Ectodermal cell (in vitro differentiated cells): ENCODE measurements around the gene PLSCR2.
"Not testable (repeated sequence)": the region's sequence is repeated elsewhere in the genome, so short reads cannot be mapped to it uniquely, and the experiment has no call there.

Experiments
- H3K27ac ChIP-seq: 2 replicates; pipeline ENCODE4 v1.7.0; 2013; ENCODE audit warnings: mild to moderate bottlenecking, low read depth, low read length; ENCODE audit not compliant: insufficient read depth, poor library complexity, severe bottlenecking
- H3K27me3 ChIP-seq: 2 replicates; pipeline ENCODE4 v1.7.0; 2013; ENCODE audit warnings: mild to moderate bottlenecking, low read length; ENCODE audit not compliant: insufficient read depth, control insufficient read depth, poor library complexity, severe bottlenecking
- H3K36me3 ChIP-seq: one replicate; pipeline ENCODE4 v1.7.0; 2013; ENCODE audit warnings: low read length; ENCODE audit not compliant: control insufficient read depth, insufficient read depth
- H3K4me1 ChIP-seq: one replicate; pipeline ENCODE4 v1.7.0; 2013; ENCODE audit warnings: low read length; ENCODE audit not compliant: control insufficient read depth, insufficient read depth
- H3K4me3 ChIP-seq: 2 replicates; pipeline ENCODE4 v1.7.0; 2013; ENCODE audit warnings: low read depth, low read length, control low read depth; ENCODE audit not compliant: insufficient read depth
- H3K9me3 ChIP-seq: 2 replicates; pipeline ENCODE4 v1.7.0; 2013; ENCODE audit warnings: mild to moderate bottlenecking, low read length, moderate library complexity; ENCODE audit not compliant: control insufficient read depth
- WGBS, 2 experiments: methylation state at CpG; one replicate each; pipeline ENCODE4 v1.1.7; 2013; ENCODE audit warnings: missing lambda C conversion rate in 2 of 2; 5-methylcytosine and 5-hydroxymethylcytosine counted together

Gene PLSCR2

GRCh38 chr3:146425341-146425740 is 44.0 kb downstream of the PLSCR2 start:
- Histone ChIP-seq H3K4me3 (no peak overlapping the region), H3K27me3 (no peaks in the 10 kb centered on the region), H3K27ac (no peak overlapping the region), H3K4me1 (no peaks in the 10 kb centered on the region), H3K36me3 (no peaks in the 10 kb centered on the region), H3K9me3 (no peaks in the 10 kb centered on the region)
- 91 to 97% methylated on average over 1 of the region's 1 CpG for WGBS, 2 experiments

DNA sequence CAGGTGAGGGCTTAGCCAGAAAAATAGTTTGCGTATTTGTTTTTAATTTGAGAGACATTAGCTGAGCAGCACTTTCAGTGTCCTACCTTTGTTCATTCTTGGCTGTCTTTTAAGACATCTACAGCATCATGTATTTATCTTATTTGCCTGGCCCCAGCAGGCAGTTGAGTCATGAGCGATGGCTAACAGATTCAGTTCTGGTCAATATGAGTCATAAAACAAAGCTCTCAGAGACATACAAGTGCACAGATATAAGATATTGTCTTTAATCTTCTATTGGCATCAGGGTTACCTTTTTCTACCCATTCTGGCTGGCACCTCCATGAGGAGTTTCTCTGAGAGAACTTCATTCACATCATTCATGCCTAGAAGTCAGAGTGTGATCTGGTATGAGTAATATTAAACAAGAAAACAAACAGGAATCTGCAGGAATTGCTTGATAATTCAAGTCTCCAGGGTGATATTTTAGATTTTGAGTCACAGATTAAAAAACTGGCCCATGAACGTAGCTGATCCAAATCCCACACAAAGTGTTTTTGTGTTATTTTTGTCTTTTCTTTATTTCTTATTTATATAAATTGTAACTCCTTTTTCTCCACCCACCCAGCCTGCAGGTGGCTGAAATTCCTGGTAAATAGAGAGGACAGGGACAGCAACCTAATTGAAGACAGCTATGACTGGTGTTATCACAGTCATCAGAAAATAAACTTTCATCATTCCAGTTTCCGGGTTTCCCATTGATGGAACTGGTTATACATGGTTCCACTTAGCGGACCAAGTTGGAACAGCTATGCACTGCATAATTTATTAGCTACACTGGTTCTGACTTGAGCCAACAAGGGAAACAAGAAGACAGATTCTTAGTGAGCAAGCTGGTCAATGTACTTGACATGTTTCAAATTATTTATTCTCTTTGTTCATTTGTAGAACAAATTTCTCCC is 47.3 kb downstream of the PLSCR2 start:
- no peak overlapping the region for H3K27ac ChIP-seq
- no peaks in the 10 kb centered on the region for H3K4me1 ChIP-seq

GRCh38 chr3:146416366-146416765 is 53.0 kb downstream of the PLSCR2 start:
- Histone ChIP-seq H3K4me1 (no peaks in the 10 kb centered on the region), H3K4me3 (no peak overlapping the region), H3K36me3 (no peaks in the 10 kb centered on the region), H3K27ac (no peak overlapping the region), H3K9me3 (no peaks in the 10 kb centered on the region), H3K27me3 (no peaks in the 10 kb centered on the region)
- WGBS, 2 experiments: 100% methylated on average over 1 of the region's 2 CpGs; no CpG with 5 or more reads in 1 of the 2 experiments

More for the DNA sequence above, 47.3 kb downstream of the PLSCR2 start:
- 95 to 96% methylated on average over 5 of the region's 5 CpGs for WGBS, 2 experiments
- H3K36me3 ChIP-seq: no peaks in the 10 kb centered on the region
- no peak overlapping the region for H3K4me3 ChIP-seq
- H3K27me3 ChIP-seq: no peaks in the 10 kb centered on the region
- no peaks in the 10 kb centered on the region for H3K9me3 ChIP-seq

GRCh38 chr3:146414010-146414409 is 55.4 kb downstream of the PLSCR2 start:
- no peaks in the 10 kb centered on the region for H3K27me3 ChIP-seq
- no peaks in the 10 kb centered on the region for H3K9me3 ChIP-seq
- 87 to 98% methylated on average over 1 of the region's 1 CpG for WGBS, 2 experiments
- H3K27ac ChIP-seq: no peak overlapping the region
- H3K36me3 ChIP-seq: no peaks in the 10 kb centered on the region
- no peak overlapping the region for H3K4me3 ChIP-seq
- H3K4me1 ChIP-seq: no peaks in the 10 kb centered on the region

- not testable (repeated sequence) for H3K27me3 ChIP-seq, H3K36me3 ChIP-seq, H3K9me3 ChIP-seq, H3K4me1 ChIP-seq, H3K4me3 ChIP-seq, H3K27ac ChIP-seq
- WGBS, 2 experiments: 95 to 96% methylated on average over 5 of the region's 5 CpGs
Measured at GRCh38 chr3:146412711-146413110, 56.6 kb downstream of the PLSCR2 start.

GRCh38 chr3:146407956-146408355 is 61.4 kb downstream of the PLSCR2 start:
- Histone ChIP-seq H3K27me3 (no peaks in the 10 kb centered on the region), H3K9me3 (no peaks in the 10 kb centered on the region), H3K27ac (no peak overlapping the region), H3K4me3 (no peak overlapping the region), H3K4me1 (no peaks in the 10 kb centered on the region), H3K36me3 (no peaks in the 10 kb centered on the region)
- WGBS, 2 experiments: 93 to 94% methylated on average over 7 of the region's 7 CpGs

DNA sequence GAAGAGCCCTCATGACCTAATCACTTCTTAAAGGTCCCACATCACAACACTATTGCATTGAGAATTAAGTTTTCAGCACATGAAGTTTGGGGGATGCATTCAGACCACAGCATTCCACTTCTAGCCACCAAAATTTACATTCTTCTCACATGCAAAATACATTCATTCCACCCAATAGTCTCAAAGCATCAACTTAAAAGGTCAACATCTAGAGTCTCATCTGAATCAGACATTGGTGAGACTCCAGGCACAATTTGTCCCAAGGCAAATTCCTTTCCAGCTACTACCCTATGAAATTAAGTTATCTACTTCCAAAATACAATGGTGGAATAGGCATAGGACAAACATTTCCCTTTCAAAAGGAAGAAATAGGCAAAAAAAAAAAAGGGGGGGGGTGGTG is 64.9 kb downstream of the PLSCR2 start:
- Histone ChIP-seq H3K9me3 (no peaks in the 10 kb centered on the region), H3K27me3 (no peaks in the 10 kb centered on the region), H3K4me1 (no peaks in the 10 kb centered on the region), H3K27ac (no peak overlapping the region), H3K4me3 (no peak overlapping the region), H3K36me3 (no peaks in the 10 kb centered on the region)

GRCh38 chr3:146403792-146404191 is 65.6 kb downstream of the PLSCR2 start:
- Histone ChIP-seq H3K36me3 (no peaks in the 10 kb centered on the region), H3K27ac (no peak overlapping the region), H3K9me3 (no peaks in the 10 kb centered on the region), H3K4me3 (no peak overlapping the region), H3K27me3 (no peaks in the 10 kb centered on the region), H3K4me1 (no peaks in the 10 kb centered on the region)
- 95 to 99% methylated on average over 3 of the region's 3 CpGs for WGBS, 2 experiments

DNA sequence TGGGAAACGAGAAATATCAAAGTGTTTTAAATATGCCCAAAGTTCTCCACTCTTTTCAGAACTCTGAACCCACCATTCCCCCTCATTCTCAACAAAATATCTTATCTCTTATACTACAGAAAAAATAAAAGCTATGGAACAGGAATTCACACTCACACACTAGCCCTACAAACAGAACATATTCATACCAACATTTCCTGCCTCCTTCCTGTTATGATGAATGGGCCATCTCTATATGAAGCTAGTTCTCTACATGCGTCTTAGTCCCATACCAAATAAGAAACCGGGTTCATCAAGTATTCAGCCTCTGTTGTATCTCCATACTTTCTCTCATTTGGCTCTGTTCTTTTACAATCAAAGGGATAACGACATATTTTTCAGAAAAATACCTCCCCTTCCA is 72.6 kb downstream of the PLSCR2 start:
- H3K36me3 ChIP-seq: no peaks in the 10 kb centered on the region

GRCh38 chr3:146395164-146395563 is 74.2 kb downstream of the PLSCR2 start:
- no CpG with 5 or more reads among the region's 2 CpGs for WGBS, 2 experiments

More for the DNA sequence above, 72.6 kb downstream of the PLSCR2 start:
- Histone ChIP-seq H3K4me3 (no peak overlapping the region), H3K27me3 (no peaks in the 10 kb centered on the region), H3K27ac (no peak overlapping the region), H3K9me3 (no peaks in the 10 kb centered on the region), H3K4me1 (no peaks in the 10 kb centered on the region)
- WGBS, 2 experiments: 94 to 96% methylated on average over 3 to 4 of the region's 4 CpGs

More at GRCh38 chr3:146395164-146395563, 74.2 kb downstream of the PLSCR2 start:
- Histone ChIP-seq H3K9me3 (no peaks in the 10 kb centered on the region), H3K36me3 (no peaks in the 10 kb centered on the region), H3K4me1 (no peaks in the 10 kb centered on the region), H3K27ac (no peak overlapping the region), H3K27me3 (no peaks in the 10 kb centered on the region), H3K4me3 (no peak overlapping the region)
